Nephron progenitor cell (in vitro differentiated cells): ENCODE measurements around the gene SELENOM.
A peak's percentile ranks its signal among the peaks of the same experiment; 100 is the strongest.

Experiments used
- DNase-seq: peaks from one replicate; pipeline ENCODE4 v3.0.0; 2021
- H3K27ac Mint-ChIP-seq: 2 replicates; pipeline ENCODE4 v1.8.0; 2021; ENCODE audit warnings: mild to moderate bottlenecking, moderate library complexity, mixed read lengths
- H3K27me3 Mint-ChIP-seq: 2 replicates; pipeline ENCODE4 v1.8.0; 2021; ENCODE audit warnings: mild to moderate bottlenecking, low read depth, mixed read lengths; ENCODE audit not compliant: poor library complexity
- H3K36me3 Mint-ChIP-seq: 2 replicates; pipeline ENCODE4 v1.8.0; 2021; ENCODE audit warnings: low read depth, mixed read lengths
- H3K4me1 Mint-ChIP-seq: 2 replicates; pipeline ENCODE4 v1.8.0; 2021; ENCODE audit warnings: mixed read lengths
- H3K4me3 Mint-ChIP-seq: 2 replicates; pipeline ENCODE4 v1.8.0; 2021; ENCODE audit warnings: mild to moderate bottlenecking, moderate library complexity, mixed read lengths
- H3K9me3 Mint-ChIP-seq: 2 replicates; pipeline ENCODE4 v1.8.0; 2021; ENCODE audit warnings: mild to moderate bottlenecking, moderate library complexity, mixed read lengths
- TF ChIP-seq, protein P1 (sequence below): fragments of 200-600 bp; sonication (generic); IDR thresholded peaks from 2 replicates; pipeline ENCODE4 v1.5.0; 2021; ENCODE audit warnings: antibody characterized with exemption

SELENOM gene

DNA sequence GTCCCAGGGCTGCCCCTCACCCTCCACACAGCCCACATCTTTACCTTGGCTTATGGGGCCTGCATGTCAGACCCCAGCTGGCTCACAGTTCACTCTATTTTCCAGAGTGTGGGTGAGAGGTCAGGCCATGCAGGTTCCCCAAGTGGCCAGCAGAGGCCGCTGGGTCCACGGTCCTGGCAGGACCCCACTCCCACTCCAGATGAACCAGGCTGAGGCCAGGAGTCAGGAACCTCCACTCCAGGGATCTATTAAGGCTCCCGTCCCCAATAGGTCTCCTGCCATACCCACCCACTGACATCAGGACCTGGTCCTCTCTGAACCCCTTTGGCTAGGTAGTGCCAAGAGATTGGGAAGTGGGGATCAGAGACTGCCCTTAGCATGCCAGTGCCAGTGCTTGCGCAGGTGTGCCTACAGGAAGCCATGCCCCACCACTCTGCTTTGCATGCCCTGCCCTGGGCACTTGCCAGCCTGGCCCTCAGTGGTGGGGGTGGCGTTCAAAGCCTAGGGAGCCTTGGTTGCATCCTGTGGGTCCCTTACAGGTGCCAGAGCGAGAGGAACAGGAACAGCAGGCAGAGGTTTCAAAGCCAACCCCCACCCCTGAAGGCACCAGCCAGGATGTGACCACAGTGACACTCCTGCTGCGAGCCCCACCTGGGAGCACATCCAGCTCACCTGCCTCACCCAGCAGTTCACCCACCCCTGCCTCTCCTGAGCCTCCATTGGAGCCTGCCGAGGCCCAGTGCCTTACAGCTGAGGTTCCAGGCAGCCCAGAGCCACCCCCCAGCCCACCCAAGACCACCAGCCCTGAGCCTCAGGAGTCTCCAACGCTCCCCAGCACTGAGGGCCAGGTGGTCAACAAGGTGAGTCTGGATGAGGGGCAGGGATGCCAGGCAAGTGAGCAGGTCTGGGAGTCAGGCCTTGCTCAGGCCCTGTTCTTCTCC is 17.9 kb downstream of the SELENOM start:
- H3K27ac Mint-ChIP-seq = no peak overlapping the region
- no peaks in the 10 kb centered on the region for H3K9me3 Mint-ChIP-seq
- TF ChIP-seq, protein P1, sequence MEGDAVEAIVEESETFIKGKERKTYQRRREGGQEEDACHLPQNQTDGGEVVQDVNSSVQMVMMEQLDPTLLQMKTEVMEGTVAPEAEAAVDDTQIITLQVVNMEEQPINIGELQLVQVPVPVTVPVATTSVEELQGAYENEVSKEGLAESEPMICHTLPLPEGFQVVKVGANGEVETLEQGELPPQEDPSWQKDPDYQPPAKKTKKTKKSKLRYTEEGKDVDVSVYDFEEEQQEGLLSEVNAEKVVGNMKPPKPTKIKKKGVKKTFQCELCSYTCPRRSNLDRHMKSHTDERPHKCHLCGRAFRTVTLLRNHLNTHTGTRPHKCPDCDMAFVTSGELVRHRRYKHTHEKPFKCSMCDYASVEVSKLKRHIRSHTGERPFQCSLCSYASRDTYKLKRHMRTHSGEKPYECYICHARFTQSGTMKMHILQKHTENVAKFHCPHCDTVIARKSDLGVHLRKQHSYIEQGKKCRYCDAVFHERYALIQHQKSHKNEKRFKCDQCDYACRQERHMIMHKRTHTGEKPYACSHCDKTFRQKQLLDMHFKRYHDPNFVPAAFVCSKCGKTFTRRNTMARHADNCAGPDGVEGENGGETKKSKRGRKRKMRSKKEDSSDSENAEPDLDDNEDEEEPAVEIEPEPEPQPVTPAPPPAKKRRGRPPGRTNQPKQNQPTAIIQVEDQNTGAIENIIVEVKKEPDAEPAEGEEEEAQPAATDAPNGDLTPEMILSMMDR = peak; percentile 69
- no peak overlapping the region for H3K4me3 Mint-ChIP-seq
- peaks cover 1% of the 10 kb centered on the region for H3K4me1 Mint-ChIP-seq
- DNase-seq = peak; percentile 65
- H3K36me3 Mint-ChIP-seq = peaks cover 8% of the 10 kb centered on the region
- no peaks in the 10 kb centered on the region for H3K27me3 Mint-ChIP-seq

DNA sequence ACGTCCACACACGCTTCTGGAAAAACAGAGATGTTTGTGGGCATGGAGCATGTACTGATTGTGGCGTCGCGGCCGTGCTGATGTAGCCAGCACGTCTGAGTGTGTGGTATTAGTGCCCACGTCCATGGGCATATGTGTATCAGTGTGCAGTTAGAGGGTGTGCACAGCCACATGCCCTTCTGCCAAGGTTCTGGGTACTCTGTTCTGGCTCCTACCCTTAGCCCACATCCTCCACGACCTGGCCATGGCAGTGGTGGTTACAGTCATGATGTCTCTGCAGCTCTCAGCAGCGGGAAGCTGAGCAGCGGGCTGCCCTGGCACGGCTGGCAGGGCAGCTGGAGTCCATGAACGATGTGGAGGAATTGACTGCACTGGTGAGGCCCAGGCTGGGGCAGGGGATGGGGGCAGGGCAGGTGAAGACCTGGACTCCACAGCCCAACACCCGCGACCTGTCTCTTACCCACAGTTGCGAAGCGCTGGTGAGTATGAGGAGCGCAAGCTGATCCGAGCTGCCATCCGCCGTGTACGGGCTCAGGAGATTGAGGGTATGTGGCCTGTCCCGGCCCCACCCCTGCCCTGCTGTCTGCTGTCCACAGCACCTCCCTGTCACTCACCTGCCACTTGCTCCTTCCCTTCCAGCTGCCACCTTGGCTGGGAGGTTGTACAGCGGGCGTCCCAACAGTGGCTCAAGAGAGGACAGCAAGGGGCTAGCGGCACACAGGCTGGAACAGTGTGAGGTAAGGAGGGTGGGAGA is 19.0 kb downstream of the SELENOM start:
- no peak overlapping the region for H3K27ac Mint-ChIP-seq
- H3K27me3 Mint-ChIP-seq = no peaks in the 10 kb centered on the region
- TF ChIP-seq, protein P1 = no peak
- H3K36me3 Mint-ChIP-seq = peaks cover 3% of the 10 kb centered on the region
- peaks cover 11% of the 10 kb centered on the region for H3K4me1 Mint-ChIP-seq
- DNase-seq = no peak
- no peak overlapping the region for H3K4me3 Mint-ChIP-seq
- H3K9me3 Mint-ChIP-seq = no peaks in the 10 kb centered on the region

DNA sequence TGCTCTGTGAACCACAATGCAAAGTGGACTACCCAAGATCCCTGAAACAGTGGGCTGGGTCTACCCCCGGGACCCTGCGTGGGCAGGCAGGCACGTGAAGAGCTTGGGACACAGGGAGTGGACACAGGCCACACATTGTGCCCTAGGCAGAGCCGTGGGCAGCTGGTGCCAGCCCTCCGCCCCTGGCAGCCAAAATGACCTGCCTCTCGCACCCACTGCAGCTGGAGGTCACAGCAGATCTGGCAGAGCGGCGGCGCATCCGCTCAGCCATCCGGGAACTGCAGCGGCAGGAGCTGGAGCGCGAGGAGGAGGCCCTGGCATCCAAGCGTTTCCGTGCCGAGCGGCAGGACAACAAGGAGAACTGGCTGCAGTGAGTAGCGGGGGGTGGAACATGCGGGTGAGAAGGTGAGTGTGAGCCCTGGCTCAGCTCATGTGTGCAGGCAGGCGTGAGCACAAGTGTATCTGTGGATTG is 19.6 kb downstream of the SELENOM start:
- Mint-ChIP-seq H3K27me3 (no peaks in the 10 kb centered on the region), H3K4me3 (no peak overlapping the region), H3K4me1 (peaks cover 18% of the 10 kb centered on the region), H3K27ac (no peak overlapping the region), H3K36me3 (peaks cover 3% of the 10 kb centered on the region), H3K9me3 (no peaks in the 10 kb centered on the region)
- DNase-seq = no peak
- TF ChIP-seq, protein P1 = no peak

DNA sequence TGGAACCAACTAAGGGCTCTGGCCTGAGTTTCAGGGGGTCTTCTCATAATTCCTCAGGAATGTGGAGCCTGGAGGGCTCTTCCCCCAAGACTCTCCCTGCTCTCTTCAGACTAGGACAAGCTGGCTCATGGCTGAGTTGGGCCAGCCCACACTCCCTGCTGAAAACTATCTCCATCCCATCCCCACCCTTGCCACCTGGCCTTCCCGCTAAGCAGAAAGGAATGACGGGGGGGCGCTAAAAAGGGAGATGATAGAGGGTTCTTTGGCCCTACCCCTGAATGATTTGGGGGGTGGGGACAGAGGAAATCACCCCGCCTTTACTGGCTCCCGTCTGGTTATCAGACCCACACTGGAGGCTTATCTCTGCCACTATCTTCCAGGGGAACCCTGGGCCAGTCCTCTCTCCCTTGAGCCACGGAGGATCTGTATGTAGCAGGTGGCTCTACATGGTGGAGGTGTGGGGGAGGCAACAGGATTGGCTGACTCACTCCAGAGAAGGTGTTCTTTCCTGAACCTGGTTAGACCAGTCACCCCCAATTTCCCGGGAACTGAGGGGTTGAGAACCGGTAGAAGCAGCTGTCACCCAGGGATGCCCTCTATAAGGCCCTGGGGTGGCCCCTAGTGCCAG is 20.6 kb downstream of the SELENOM start:
- no peak overlapping the region for H3K4me3 Mint-ChIP-seq
- H3K27ac Mint-ChIP-seq = no peak overlapping the region
- peaks cover 27% of the 10 kb centered on the region for H3K4me1 Mint-ChIP-seq
- no peaks in the 10 kb centered on the region for H3K9me3 Mint-ChIP-seq
- TF ChIP-seq, protein P1 = no peak
- H3K36me3 Mint-ChIP-seq = peaks cover 3% of the 10 kb centered on the region
- DNase-seq = no peak
- no peaks in the 10 kb centered on the region for H3K27me3 Mint-ChIP-seq

DNA sequence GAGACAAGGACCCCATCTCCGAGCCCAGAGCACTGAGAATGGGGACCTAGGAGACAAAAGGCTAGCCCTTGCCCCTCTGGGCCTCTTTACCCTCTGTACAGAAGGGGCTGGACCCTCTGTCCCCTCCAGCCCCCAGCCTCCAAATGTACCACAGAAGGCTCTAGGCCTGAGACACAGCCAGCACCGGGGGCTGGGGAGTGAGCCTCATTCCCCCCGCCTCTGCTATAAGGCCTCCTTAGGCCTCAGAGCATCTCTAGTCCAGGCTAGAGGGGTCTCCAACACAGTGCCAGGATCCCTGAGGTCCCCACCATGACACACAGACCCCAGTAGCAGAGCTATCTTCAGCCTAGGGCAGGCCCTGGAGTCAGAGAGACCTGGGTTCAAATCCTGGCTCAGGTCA is 21.4 kb downstream of the SELENOM start:
- Mint-ChIP-seq H3K27ac (no peak overlapping the region), H3K4me1 (peaks cover 33% of the 10 kb centered on the region), H3K27me3 (no peaks in the 10 kb centered on the region), H3K9me3 (no peaks in the 10 kb centered on the region), H3K4me3 (no peak overlapping the region), H3K36me3 (peaks cover 3% of the 10 kb centered on the region)
- DNase-seq = no peak
- TF ChIP-seq, protein P1 = no peak
